Thyroid gland (tissue), 4 donors: Measurements from ENCODE around the gene HAND2. TPM values are rescaled to one million over a fixed set of nuclear protein-coding genes. Genes with fewer than 3 reads are reported as not detected.

Source experiments
- DNase-seq, 2 donors: peaks; one replicate each; pipeline ENCODE4 v3.0.0-alpha.2; 2019
- H3K27ac ChIP-seq, 3 donors: fragments of 200-600 bp; sonication (generic); 1 replicate in 2 of 3; 2 replicates in 1 of 3; pipeline ENCODE4 v1.5.1; 2016 to 2019; ENCODE audit warnings: mild to moderate bottlenecking in 1 of 3, moderate library complexity in 1 of 3
- H3K27me3 ChIP-seq: fragments of 200-600 bp; sonication (generic); one replicate; pipeline ENCODE4 v1.5.1; 2019
- H3K36me3 ChIP-seq, 2 donors: fragments of 200-600 bp; sonication (generic); one replicate each; pipeline ENCODE4 v1.5.1; 2016 to 2019
- H3K4me1 ChIP-seq, 2 donors: fragments of 200-600 bp; sonication (generic); one replicate each; pipeline ENCODE4 v1.5.1; 2017 to 2019
- H3K4me3 ChIP-seq, 3 donors: fragments of 200-600 bp; sonication (generic); replicated peaks in 1 of 3; 1 replicate in 2 of 3; 2 replicates in 1 of 3; pipeline ENCODE4 v1.5.1; 2016; ENCODE audit warnings: mild to moderate bottlenecking in 1 of 3
- H3K9me3 ChIP-seq: fragments of 200-600 bp; sonication (generic); one replicate; pipeline ENCODE4 v1.5.1; 2017
- POLR2A ChIP-seq, 2 donors: fragments of 450-650 bp; IDR thresholded peaks; one replicate each; pipeline ENCODE4 v1.6.1; 2017; ENCODE audit warnings: antibody characterized with exemption in 2 of 2, mild to moderate bottlenecking in 2 of 2, moderate library complexity in 1 of 2
- WGBS, 2 donors: methylation state at CpG; one replicate each; pipeline ENCODE4 v1.1.5; 2017; 5-methylcytosine and 5-hydroxymethylcytosine counted together
- intact Hi-C: fragments of 100-400 bp; cut with DNase I; formaldehyde crosslinking; loops from one replicate; pipeline ENCODE4 v1.15.1; 2023
- total RNA-seq, 4 donors: library from RNA; depleted of rRNA; stranded (reverse); fragments of >200 nt; gene quantifications; one replicate each; pipeline ENCODE4 v1.2.3, GENCODE V29; 2016
- TF ChIP-seq, protein P1 (sequence below), 6 experiments: fragments of 200-600 bp in 3 of 6; fragments of 450-650 bp in 3 of 6; sonication (generic) in 3 of 6; IDR thresholded peaks; one replicate each; pipeline ENCODE4 v1.5.1; 2016 to 2019; ENCODE audit warnings: antibody characterized with exemption in 6 of 6, mild to moderate bottlenecking in 2 of 6, inconsistent platforms in 1 of 6, moderate library complexity in 1 of 6

Gene HAND2
- total RNA-seq, 4 donors from 2014 or later: 2.0 to 8.9 (median 4.0) TPM

DNA sequence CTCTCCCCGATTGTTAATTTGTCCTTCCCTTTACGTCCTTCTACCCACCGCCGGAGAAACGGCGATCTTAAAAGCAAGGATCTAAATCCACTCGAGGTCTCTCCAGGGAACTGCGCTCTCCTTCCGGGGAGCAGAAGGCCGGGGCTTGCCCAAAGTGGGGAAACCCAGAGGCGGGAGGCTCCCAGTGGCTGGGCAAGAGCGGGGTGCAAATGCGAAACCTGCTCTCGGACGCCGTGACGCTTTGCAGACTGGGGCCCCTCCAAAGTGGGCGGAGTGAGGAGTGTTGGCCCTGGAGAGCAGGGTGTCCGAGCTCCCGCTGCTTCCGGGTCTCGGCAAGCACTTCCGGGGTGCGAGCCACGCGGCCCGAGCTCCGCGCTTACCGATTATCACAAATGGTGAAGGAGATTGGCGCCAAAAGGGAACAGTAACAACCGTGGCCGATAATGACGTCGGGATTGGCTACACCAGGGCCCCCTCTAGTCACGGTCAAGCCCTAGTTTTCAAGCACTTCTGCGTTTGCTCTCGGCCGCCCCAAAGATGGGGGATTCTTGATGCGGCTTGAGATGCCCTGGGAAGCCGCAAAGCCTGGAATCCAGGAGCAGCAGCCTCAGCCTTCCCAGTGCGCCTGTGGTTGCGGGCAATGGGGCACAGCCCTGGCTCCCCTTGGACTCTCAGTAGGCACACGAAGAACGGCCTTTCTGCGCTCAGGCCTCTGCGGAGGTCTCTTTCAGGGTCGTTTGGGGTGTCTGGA, 29.0 kb downstream of the HAND2 start:
- TF ChIP-seq, protein P1, sequence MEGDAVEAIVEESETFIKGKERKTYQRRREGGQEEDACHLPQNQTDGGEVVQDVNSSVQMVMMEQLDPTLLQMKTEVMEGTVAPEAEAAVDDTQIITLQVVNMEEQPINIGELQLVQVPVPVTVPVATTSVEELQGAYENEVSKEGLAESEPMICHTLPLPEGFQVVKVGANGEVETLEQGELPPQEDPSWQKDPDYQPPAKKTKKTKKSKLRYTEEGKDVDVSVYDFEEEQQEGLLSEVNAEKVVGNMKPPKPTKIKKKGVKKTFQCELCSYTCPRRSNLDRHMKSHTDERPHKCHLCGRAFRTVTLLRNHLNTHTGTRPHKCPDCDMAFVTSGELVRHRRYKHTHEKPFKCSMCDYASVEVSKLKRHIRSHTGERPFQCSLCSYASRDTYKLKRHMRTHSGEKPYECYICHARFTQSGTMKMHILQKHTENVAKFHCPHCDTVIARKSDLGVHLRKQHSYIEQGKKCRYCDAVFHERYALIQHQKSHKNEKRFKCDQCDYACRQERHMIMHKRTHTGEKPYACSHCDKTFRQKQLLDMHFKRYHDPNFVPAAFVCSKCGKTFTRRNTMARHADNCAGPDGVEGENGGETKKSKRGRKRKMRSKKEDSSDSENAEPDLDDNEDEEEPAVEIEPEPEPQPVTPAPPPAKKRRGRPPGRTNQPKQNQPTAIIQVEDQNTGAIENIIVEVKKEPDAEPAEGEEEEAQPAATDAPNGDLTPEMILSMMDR (IDR thresholded peaks at IDR 0.05): no peak
- TF ChIP-seq POLR2A (IDR thresholded peaks at IDR 0.05): no peak
- Histone ChIP-seq H3K27ac (no peak overlapping the region), H3K36me3 (no peaks in the 10 kb centered on the region), H3K27me3 (peaks cover 34% of the 10 kb centered on the region), H3K4me3 (peak overlapping the region in 1 of 3 donors; percentile 6), H3K4me1 (peaks cover 0 to 4% of the 10 kb centered on the region in 2 donors), H3K9me3 (no peaks in the 10 kb centered on the region)
- no peak for DNase-seq
- 14 to 23% methylated on average over 37 to 44 of the region's 48 CpGs for WGBS, 2 donors
- intact Hi-C loops: no loop called here

DNA sequence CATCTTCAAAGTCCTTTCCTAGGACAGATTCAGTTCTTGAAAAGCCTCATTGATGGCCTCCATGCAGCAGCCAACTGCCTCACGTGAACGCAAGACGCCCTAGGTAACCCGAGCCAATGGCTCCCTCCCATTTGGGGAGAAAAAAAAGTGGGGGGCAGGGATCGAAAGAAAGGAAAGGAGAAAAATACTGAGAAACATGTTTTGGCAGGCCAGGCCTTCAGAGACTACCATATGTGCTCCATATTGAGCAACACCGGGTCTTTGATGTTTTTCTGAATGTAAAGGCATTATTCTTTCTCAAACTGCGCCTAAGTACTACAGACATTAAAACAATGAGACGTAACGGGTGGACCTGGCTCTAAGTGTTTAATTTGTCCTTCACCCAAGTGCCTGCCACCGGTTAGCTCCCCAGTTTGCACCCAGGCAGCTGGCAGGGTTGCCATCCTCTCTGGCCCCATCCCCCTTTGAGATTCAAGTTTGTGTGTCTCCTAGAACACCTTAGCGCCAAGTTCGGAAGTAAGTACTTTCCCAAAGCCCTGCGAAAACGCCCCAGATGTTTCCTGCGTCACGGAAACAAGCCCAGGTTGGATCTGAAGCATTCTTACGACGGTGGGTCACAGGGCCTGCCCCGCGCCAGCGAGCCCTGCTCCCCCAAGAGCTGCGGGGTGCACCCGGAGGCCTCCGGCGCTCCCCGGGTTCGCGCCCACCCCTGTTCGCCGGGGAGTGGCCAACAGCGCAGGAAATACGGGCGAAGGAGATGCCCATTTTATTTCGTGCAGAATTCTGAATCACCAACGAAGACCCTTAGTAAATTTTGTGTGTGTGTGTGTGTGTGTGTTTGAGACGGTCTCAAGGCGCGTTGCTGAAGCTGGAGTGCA, 30.1 kb downstream of the HAND2 start:
- WGBS, 2 donors: 41 to 44% methylated on average over 30 to 38 of the region's 38 CpGs
- intact Hi-C loops: loop anchor here (10.0 kb wide), 1 partner anchor 185 kb away; no protein-coding TSS in a partner anchor
- TF ChIP-seq, protein P1 (IDR thresholded peaks at IDR 0.05): no peak
- no peak for TF ChIP-seq POLR2A (IDR thresholded peaks at IDR 0.05)
- Histone ChIP-seq H3K4me1 (peaks cover 0 to 4% of the 10 kb centered on the region in 2 donors), H3K27ac (no peak overlapping the region), H3K4me3 (no peak overlapping the region), H3K36me3 (no peaks in the 10 kb centered on the region), H3K9me3 (no peaks in the 10 kb centered on the region), H3K27me3 (peaks cover 27% of the 10 kb centered on the region)
- no peak for DNase-seq

DNA sequence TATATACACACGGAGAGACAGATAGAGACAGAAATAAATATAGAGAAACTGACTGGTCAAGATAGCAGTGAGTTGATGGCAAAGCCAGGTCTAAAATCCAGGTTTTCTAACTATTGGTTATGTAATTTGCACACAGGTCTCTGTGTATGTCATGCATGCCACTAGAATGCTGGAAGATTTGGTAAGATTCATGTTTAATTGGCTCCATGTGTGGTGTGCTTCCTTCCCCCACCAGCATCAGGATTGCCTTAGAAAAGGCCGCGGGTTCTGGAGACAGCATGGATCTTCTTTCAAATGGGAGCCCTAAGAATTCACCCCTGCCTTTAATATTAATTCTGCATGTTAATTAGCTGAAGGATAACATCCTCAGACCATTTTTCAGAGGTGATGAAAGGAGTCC, 31.3 kb downstream of the HAND2 start:
- intact Hi-C loops: loop anchor here (10.0 kb wide), 1 partner anchor 184 kb away; no protein-coding TSS in a partner anchor
- no peaks in the 10 kb centered on the region for H3K9me3 ChIP-seq
- WGBS, 2 donors: 89 to 97% methylated on average over 3 of the region's 3 CpGs
- peaks cover 0 to 12% of the 10 kb centered on the region in 2 donors for H3K4me1 ChIP-seq
- TF ChIP-seq, protein P1 (IDR thresholded peaks at IDR 0.05): no peak
- TF ChIP-seq POLR2A (IDR thresholded peaks at IDR 0.05): no peak
- no peak overlapping the region for H3K4me3 ChIP-seq
- DNase-seq: no peak
- peaks cover 27% of the 10 kb centered on the region for H3K27me3 ChIP-seq
- H3K27ac ChIP-seq: no peak overlapping the region
- no peaks in the 10 kb centered on the region for H3K36me3 ChIP-seq

DNA sequence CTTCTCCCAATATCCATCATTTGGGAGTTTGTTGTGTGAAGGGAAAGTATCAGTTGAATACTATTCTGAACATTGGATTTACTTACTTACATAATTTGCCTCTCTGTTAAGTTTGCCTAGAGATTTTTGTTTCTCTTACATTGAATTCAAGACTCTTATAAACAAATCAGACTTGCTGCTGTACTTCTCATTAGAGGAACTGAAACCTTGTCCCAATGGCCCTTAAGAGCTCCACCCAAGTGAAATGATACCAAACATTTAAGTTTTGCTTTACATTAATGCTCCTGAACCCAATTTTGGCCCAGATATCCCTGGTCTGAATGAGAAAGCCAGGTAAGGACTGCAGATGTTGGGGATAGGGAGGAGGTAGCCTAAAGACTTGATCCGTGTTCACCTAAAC, 32.0 kb downstream of the HAND2 start:
- 94 to 96% methylated on average over 1 of the region's 1 CpG for WGBS, 2 donors
- H3K27me3 ChIP-seq: peaks cover 23% of the 10 kb centered on the region
- no peak for DNase-seq
- TF ChIP-seq POLR2A (IDR thresholded peaks at IDR 0.05): no peak
- TF ChIP-seq, protein P1 (IDR thresholded peaks at IDR 0.05): no peak
- no peak overlapping the region for H3K4me3 ChIP-seq
- H3K4me1 ChIP-seq: peaks cover 0 to 12% of the 10 kb centered on the region in 2 donors
- H3K9me3 ChIP-seq: no peaks in the 10 kb centered on the region
- no peaks in the 10 kb centered on the region for H3K36me3 ChIP-seq
- intact Hi-C loops: loop anchor here (10.0 kb wide), 1 partner anchor 183 kb away; no protein-coding TSS in a partner anchor
- H3K27ac ChIP-seq: no peak overlapping the region
